ENCODE measurements around the gene KLK8.

The KLK8 gene

GRCh38 chr19:51018745-51019543, 17.5 kb upstream of the KLK8 start:
- no peak for DNase-seq (ENCODE audit: low read depth in 3 of 3, low spot score in 1 of 3)

- peak in 2 of 3 donors; percentile 5 to 61 for DNase-seq (ENCODE audit: low read depth in 3 of 3, low spot score in 1 of 3)
Observed at GRCh38 chr19:51016798-51017683, 15.6 kb upstream of the KLK8 start.

GRCh38 chr19:51015691-51016267, 14.4 kb upstream of the KLK8 start:
- DNase-seq (ENCODE audit: low read depth in 3 of 3, low spot score in 1 of 3), result no peak

DNA sequence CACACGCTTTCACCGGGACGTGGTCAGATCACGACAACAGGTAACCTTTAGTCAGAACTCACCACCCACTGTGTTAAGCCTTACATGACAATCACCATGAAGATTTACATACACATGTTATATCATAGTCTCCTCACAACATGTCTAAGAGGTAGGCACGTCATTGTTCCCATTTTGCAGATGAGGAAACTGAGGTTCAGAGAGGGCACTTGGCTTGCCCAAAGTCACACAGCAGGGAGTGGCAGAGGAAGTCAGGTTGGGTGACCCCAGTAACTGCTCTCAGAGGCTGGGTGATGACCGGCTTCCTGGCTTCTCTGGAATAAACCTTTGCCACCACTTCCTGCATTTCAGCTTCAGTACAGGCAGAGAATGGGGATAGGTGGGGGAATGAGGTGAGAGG, 12.8 kb upstream of the KLK8 start:
- DNase-seq (ENCODE audit: low read depth in 3 of 3, low spot score in 1 of 3), result no peak

- no peak for DNase-seq (ENCODE audit: low read depth in 3 of 3, low spot score in 1 of 3)
Observed at GRCh38 chr19:51012661-51013190, 11.3 kb upstream of the KLK8 start.

GRCh38 chr19:51010066-51010795, 8.8 kb upstream of the KLK8 start:
- no peak for DNase-seq (ENCODE audit: low read depth in 3 of 3, low spot score in 1 of 3)

DNA sequence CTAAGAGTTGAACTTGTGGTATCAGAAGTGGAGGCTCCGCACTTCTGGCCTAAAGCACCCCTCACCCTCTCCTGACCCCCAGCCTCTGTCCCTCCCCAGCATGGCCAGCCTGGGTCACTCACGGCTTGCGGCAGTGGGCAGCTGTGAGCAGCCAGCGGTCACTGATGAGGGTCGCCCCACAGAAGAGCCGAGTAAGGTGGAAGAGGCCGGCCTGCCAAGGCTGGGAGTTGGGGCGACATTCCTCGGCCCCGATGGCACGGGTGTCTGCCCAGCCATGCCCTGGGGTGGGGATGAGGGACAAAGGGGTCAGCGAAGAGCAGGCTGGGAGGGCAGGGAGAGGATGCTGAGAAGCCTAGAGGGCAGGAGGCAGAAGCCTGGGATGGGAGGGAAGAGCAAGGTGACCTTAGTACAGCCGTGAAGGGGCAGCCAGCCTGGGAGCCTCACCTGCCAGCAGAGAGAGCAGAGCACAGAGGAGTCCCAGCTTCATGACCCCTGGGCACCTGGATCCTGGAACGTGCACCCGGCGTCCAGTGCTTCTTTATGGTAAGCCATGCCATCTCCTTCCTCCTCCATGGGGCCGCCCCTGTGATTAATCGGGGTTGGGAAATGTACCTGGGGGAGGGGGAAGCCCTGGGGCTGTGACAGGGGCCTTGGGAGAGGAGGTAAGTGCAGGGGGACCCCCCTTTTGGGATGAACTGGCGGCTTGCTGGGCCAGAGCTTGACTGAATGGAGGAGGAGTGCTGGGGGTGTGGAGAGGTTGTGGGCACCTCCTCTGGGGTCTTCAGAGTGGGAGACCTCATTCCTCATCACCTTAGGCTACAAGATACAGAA, 7.9 kb upstream of the KLK8 start:
- no peak for DNase-seq (ENCODE audit: low read depth in 3 of 3, low spot score in 1 of 3)

- no peak for DNase-seq (ENCODE audit: low read depth in 3 of 3, low spot score in 1 of 3)
Observed at GRCh38 chr19:51007488-51007887, 6.1 kb upstream of the KLK8 start.

DNA sequence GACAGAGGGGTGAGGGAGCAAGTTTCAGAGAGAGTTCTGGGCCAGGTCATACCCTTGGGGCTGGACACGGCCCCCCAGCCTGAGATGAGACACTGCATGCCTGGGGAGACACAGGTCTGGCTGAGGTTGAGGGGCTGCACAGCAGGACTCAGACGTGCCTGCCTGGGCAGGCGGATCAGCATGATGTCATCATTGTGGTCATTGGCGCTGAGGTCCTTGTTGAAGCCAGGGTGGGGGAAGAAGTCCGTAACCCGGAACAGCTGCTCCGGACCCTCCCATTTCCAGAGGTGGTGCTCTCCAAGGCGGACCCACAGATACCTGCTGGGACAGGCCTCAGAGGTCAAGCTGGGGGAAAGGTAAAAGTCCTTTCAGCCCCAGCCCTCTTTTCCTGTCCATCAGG, 5.0 kb upstream of the KLK8 start:
- DNase-seq (ENCODE audit: low read depth in 3 of 3, low spot score in 1 of 3), result no peak

DNA sequence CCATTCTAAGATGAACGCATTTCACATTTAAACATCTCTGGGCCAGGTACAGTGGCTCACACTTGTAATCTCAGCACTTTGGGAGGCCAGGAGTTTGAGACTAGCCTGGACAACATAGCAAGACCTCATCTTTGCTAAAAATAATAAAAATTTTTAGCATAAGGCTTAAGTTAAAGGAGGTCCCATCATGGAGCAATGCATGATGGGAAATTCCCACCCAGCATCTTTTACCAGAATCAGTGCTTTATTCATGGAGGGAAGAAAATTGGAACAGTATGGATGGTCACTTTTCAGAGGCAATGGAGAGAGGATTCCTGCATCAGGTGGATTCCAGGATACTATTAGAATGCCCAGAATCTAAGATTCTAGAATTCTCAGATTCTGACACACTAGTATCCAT, 3.8 kb upstream of the KLK8 start:
- DNase-seq (ENCODE audit: low read depth in 3 of 3, low spot score in 1 of 3), result no peak

DNA sequence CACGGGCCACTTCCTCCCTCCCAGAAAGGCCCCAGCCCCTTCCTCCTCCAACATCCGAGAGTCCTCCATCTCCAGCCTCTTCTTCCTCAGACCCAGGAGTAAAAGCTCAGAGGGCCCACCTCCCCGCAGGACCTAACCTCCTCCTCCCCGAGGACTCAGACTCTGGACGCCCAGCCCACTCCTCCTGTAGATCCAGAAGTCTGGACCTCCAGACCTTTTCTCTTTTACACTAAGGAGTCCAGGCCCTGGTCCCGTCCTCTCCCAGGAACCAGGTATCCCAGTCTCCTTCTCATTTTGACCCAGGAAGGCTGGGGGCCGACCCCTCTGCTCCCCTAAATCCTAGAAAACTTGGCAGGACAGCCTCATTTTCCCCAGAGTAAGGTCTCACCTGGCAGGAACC, 1.9 kb upstream of the KLK8 start:
- DNase-seq (ENCODE audit: low read depth in 3 of 3, low spot score in 1 of 3), result no peak

- DNase-seq (ENCODE audit: low read depth in 3 of 3, low spot score in 1 of 3), result no peak
Observed at GRCh38 chr19:51002542-51003311, 1.3 kb upstream of the KLK8 start.

DNA sequence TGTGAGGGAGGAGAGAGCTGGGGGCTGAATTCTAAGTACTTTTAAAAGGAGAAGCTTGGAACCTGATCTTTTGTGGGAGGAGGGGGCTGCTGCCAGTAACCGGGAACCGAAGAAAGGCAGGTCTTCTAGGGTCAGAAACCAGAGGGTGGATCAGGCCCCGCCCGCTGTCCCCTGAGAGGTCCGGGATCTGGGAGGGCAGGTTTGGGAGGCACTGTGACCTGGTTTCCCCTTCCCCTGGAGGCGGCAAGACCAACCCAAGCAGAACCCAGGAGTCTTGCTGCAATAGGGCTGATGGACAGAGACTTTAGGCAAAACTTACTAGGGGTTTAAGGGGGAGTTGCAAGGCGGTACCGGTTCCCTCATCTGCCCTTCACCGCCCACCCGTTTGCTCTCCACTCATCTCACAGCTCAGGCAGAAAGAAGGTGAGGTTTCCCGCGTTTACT, 707 bp upstream of the KLK8 start:
- no peak for DNase-seq (ENCODE audit: low read depth in 3 of 3, low spot score in 1 of 3)

DNA sequence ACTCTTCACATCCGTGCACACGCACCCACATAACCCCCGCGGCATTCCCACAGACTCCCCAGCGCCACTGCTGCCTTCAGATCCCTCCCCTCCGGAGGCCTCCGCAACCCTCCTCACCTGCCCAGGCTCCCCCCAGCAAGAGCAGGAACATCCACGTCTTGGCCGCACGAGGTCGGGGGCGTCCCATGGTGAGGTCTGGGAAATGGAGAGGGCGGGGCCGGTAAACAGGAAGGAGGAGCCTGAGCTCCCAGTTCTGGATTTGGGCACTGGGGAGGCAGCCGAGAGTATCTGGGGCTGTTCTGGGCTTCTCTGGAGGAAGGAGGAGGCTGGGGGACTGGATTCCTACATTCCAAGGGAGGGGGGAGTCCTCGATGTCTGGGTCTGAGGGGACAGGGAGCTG, 423 bp downstream of the KLK8 start:
- no peak for DNase-seq (ENCODE audit: low read depth in 3 of 3, low spot score in 1 of 3)

DNA sequence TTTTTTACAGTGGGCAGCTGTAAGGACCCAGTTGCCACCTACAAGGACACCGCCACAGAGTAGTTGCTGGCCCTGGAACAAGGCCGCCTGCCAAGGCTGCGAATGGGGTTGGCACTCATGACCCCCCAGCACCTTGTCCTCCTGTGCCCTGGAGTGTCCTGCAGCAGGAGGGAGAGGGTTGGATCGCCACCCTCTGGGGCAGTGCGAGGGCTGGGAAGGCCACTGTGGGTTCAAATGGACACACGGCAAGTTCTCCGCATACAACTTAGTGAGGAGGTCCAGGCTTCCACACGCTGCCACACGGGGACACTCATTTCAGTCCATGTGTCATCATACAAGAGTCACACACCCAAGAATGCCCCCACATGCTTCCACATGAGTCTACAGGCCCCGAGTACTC, 978 bp downstream of the KLK8 start:
- DNase-seq (ENCODE audit: low read depth in 3 of 3, low spot score in 1 of 3), result no peak

GRCh38 chr19:50998686-50999085, 2.7 kb downstream of the KLK8 start:
- DNase-seq (ENCODE audit: low read depth in 3 of 3, low spot score in 1 of 3), result no peak

DNA sequence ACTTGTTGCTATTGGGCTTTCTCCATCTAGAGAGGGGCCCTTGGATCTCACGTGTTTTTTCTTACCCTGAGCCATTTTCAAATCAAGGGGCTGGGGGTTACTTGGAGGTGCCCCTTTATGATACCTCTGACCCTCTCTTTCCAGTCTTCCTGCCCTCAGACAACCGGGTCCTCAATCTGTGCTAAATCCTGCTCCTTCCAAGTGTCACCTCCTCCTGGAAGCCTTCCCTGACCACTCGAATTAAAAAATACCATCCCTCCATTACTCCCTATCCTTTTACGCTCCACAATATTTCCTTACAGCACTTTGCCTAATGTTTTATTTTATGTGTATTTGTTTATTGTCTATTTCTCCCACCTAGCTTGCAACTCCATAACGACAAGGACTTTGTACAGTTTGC, 3.3 kb downstream of the KLK8 start:
- no peak for DNase-seq (ENCODE audit: low read depth in 3 of 3, low spot score in 1 of 3)

DNA sequence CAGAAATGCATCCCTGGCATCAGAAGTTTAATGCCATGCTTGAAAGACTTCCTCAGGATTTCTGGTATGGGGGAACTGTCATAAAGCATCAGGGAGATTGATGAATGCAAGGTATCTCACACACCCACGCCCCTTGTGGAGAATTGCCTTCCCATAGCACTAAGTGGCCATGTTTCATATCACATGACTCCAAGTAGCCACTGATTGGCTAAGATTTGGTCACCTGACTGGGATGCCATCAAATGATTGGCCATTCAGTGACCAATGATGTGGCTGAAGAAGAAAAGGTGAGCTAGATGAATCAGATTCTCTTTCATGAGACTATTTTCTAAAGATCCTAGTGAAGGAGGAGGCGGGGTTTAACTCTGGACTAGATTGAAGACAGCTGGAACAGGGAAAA, 7.3 kb downstream of the KLK8 start:
- DNase-seq (ENCODE audit: low read depth in 3 of 3, low spot score in 1 of 3), result no peak

GRCh38 chr19:50992666-50993035, 8.8 kb downstream of the KLK8 start:
- no peak for DNase-seq (ENCODE audit: low read depth in 3 of 3, low spot score in 1 of 3)
